H1 (cell line): ENCODE results near the gene GDPD4. TPM values are rescaled to one million over a fixed set of nuclear protein-coding genes. Genes with fewer than 3 reads are reported as not detected.

Experiments
- CBX5 ChIP-seq: fragments of 300-800, 300-1000 bp; sonication (generic); IDR thresholded peaks from 2 replicates; pipeline ENCODE4 v1.7.1; 2016; ENCODE audit warnings: antibody characterized with exemption, low read length, low read depth
- EP300 ChIP-seq, 2 experiments: IDR thresholded peaks; 1 replicate in 1 of 2; 2 replicates in 1 of 2; pipeline ENCODE4 v1.6.1; 2011 to 2012; ENCODE audit warnings: low read depth in 2 of 2, low read length in 2 of 2, mild to moderate bottlenecking in 2 of 2, borderline replicate concordance in 1 of 2, inconsistent platforms in 1 of 2, moderate library complexity in 1 of 2
- EZH2 ChIP-seq: fragments of 200-600 bp; sonication (generic); IDR thresholded peaks from 2 replicates; pipeline ENCODE4 v1.7.1; 2012; ENCODE audit warnings: low read depth, mild to moderate bottlenecking, moderate library complexity, low read length, inconsistent platforms; ENCODE audit not compliant: severe bottlenecking
- GABPA ChIP-seq: IDR thresholded peaks from 2 replicates; pipeline ENCODE4 v1.6.1; 2011; ENCODE audit warnings: mild to moderate bottlenecking, low read length, moderate library complexity, borderline replicate concordance; ENCODE audit not compliant: insufficient read depth
- polyA plus RNA-seq, 7 experiments: library from polyadenylated mRNA; depleted of rRNA in 3 of 7; stranded (reverse) in 5 of 7; unstranded in 2 of 7; fragments of >200 nt in 5 of 7; fragments of 200-250 nt in 2 of 7; gene quantifications; 1 replicate in 5 of 7; 2 replicates in 1 of 7; 4 replicates in 1 of 7; pipeline versions ENCODE4 v1.2.1 to v1.2.3, GENCODE V29; 2011 to 2013; ENCODE audit warnings: missing spikeins in 2 of 7, mixed read lengths in 2 of 7
- total RNA-seq: library from RNA; stranded (reverse); fragmentation: NEBNext Ultra II Directional; extraction: Animal tissue kit (Norgen Biotek cat#: 25700); gene quantifications from 2 replicates; pipeline ENCODE4 v1.2.1, GENCODE V29; 2021
- TF ChIP-seq, protein P1 (sequence below): IDR thresholded peaks from 2 replicates; pipeline ENCODE4 v1.6.1; 2012; ENCODE audit warnings: inconsistent platforms

GDPD4 gene
- total and polyA plus RNA-seq, 2 of the 8 experiments (the other 6 are each of a cell fraction or from before 2014, with no cell fraction given): not detected

DNA sequence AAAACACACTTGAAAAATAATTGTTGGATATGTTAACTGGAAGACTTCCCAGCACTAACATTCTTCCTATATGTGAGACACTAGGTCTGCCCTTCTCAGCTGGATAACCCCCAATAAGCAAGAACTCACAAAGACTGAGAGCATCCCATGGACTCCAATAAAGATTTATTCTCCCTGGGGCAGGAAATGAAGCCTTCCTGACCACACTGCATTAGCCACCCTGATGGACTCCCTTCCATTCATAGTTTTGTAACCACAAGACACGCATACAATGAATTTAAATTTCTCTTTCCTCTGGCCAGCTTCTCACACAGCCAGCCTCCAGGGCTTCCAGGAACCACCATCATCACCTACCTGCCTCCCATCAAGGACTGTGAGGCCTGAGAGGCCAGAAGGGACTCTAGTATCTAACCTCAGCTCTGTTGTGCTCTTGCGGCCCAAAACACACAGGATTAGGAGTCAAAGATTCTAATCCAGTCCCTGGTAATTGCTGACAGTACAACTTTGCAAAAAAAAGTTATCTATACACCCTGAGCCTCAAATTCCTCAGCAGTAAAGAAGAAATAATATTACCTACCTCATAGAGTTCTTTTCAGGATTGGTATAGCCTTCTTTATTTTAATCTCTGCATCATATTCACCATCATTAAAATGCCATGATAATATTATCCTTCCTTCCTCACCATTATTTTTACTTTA, 45.6 kb upstream of the GDPD4 start (continued):
- no peak for TF ChIP-seq GABPA
- TF ChIP-seq EZH2: no peak
- TF ChIP-seq, protein P1, sequence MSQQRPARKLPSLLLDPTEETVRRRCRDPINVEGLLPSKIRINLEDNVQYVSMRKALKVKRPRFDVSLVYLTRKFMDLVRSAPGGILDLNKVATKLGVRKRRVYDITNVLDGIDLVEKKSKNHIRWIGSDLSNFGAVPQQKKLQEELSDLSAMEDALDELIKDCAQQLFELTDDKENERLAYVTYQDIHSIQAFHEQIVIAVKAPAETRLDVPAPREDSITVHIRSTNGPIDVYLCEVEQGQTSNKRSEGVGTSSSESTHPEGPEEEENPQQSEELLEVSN: no peak
- TF ChIP-seq EP300 (IDR thresholded peaks at IDR 0.05; ENCODE audit: borderline replicate concordance in 1 of 2, low read depth in 2 of 2, low read length in 2 of 2): no peak
- no peak for TF ChIP-seq CBX5
